ENCODE results near the gene MRPL16.
"Not testable (repeated sequence)": the region's sequence is repeated elsewhere in the genome, so short reads cannot be mapped to it uniquely, and the experiment has no call there.

MRPL16 gene

DNA sequence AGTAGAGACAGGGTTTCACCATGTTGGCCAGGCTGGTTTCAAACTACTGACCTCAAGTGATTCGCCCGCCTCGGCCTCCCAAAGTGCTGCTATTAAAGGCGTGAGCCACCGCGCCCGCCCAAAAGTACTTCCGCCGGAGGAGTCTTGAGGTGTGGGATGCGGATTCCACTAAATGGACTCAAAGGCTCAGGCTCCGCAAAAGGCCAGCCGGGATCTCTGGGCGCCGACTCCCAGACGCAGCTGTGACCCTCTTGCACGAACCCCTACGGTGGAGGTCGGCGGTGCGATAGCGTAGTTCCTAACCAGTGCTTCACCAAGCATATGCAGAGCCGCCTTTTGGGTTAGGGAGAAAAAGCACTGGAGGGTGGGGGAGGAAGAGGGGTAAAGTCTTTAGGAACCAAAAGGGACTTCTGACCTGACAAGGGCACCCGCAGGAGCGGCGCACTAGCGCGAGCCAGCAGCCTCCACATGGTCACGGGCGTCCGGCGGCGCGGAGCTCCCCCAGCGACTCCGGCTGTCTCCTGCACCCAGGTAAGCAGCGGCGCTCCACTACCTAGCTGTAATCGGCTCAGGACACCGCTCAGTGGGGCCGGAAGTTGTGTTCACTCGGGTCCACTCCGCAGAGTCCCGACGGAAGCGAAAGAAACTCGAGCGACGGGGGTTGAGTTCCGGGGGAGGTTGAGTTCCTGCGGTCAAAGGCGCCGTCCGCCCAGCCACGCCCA, at the start of gene MRPL16:
Gene MRPL16, minus strand, starts transcription at position 590 of the 722 bp plus-strand sequence. Its CDS starts 120 bp downstream, at position 470.
- DNase-seq (ENCODE audit: low read depth in 2 of 2), result peak; percentile 78 to 82

DNA sequence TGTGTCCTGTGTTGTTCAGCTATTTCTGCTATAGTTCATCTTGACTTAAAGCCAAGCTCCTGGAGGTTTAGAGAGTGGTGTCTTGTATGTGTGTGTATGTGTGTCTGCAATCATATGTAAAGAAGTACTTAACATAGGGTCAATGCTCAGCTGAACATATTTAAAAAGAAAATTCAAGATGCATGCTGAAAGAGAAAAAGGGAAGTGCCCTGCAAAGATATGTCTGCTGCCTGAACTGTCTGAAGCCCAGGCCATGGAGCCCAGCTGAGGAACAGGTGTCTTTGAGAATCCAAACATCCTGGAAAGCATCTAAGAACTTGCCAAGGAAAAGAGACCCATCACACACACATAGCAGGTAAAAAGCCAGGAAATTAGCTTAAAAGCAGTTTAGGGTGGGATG, 49.1 kb upstream of the MRPL16 start:
- no peak for DNase-seq (ENCODE audit: low read depth in 2 of 2)

DNA sequence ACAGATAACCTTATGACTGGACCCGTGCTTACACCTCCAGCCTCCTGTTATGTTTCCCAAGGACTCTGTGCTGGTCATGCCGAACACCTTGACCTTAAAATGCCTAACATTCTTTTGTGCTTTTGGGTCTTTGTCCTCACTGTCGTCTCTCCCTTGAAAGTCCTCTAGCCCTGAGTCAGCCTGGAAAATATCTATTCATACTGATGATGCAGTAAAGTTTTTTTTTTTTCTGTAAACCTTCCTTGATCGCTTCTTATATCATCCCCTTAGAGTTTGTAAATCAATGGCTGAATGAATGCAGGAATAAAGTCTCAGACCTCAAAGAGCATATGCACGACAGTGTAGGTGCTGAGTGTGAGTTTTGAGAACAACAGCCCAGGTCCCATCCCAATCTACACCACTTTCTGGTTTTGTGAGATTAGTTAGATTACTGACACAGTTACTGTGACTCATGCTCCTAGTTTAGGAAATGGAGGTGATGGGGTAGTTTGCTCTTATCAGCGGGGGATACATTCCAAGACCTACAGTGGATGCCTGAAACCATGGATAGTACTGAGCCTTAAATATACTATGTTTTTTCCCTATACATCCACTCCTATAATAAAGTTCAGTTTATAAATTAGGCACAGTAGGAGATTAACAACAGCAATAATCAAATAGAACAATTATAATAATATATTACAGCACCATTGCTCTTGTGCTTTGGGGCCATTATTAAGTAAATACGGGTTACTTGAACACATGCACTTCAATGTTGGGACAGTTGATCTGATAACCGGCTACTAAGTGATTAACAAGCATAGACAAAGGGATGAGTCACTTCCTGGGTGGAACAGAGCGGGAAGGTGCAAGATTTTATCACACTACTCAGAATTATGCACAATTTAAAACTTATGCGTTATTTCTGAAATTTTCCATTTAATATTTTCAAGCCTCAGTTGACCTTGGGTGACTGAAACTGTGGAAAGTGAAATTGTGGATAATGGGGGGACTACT, 47.2 kb upstream of the MRPL16 start:
- peak in 1 of 2 donors; percentile 10 for DNase-seq (ENCODE audit: low read depth in 2 of 2)

DNA sequence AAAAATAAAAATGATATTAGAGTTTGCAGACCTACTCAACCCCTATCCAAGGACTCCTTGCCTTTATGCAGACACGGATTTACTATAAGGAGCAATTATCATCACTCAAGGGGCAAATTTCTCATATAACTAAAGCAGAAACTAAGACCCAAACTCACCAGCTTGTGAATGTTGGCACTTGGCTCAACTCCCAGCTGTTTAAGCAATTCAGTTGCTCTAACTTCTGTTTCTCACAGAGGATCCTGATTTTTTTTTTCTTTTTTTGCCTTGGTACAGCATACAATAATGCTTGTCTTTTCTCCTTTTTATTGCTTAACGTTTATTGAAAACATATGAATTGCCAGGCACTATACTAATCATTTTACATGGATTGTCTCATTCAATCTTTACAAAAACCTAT, 44.3 kb upstream of the MRPL16 start:
- DNase-seq (ENCODE audit: low read depth in 2 of 2), result no peak

DNA sequence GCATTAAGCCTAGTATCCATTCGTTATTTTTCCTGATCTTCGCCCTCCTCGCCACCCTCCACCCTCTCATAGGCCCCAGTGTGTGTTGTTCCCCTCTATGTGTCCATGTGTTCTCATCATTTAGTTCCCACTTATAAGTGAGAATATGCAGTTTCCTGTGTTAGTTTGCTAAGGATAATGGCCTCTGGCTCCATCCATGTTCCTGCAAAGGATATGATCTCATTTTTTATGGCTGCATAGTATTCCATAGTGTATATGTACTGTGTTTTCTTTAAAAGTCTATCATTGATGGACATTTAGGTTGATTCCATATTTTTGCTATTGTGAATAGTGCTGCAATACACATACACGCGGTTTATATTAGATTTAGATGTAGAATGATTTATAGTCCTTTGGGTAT, 40.8 kb upstream of the MRPL16 start:
- not testable (repeated sequence) for DNase-seq (ENCODE audit: low read depth in 2 of 2)

DNA sequence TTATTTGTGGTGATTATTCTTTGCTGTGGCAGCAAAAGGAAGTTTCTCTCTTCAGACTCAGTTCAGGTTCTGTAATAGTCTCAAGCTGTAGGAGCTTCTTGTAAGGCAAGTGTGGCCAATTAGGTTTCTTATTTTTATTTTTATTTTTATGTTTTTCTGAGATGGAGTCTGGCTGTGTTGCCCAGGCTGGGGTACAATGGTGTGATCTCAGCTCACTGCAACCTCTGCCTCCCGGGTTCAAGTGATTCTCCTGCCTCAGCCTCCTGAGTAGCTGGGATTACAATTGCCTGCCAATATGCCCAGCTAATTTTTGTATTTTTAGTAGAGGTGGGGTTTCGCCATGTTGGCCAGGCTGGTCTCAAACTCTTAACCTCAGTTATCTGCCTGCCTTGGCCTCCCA, 39.0 kb upstream of the MRPL16 start:
- not testable (repeated sequence) for DNase-seq (ENCODE audit: low read depth in 2 of 2)

DNA sequence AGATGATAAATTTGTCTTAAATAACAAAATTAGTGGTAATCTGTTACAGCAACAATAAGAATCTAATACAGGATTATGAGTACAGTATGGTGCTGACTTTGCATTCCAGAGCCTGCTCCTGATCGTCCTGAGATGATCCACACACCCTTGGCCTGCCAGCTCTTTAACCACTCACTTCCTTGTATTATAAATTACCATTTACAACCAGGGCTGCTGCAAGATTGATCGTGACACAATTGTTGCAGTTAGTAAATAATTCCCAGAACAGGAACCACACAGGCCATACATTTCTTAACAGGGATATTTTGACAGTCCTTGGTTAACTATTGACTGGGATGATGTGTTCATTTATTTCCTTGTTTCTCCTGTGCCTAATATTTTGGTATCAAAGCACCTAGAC, 38.6 kb upstream of the MRPL16 start:
- no peak for DNase-seq (ENCODE audit: low read depth in 2 of 2)

DNA sequence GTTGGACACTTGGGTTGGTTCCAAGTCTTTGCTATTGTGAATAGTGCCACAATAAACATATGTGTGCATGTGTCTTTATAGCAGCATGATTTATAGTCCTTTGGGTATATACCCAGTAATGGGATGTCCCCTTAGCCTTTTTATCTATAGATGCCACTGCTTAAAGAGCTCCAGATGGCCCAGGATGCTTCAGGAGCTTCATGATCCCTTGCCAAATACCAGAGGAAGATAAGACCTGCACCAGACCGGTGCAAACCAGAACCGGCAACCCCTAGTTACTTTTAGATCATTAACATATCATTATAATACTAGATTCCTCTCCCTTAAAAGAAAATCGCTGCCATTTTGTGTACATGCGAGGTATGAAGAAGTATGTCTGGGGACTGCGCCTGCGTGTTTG, 37.9 kb upstream of the MRPL16 start:
- DNase-seq (ENCODE audit: low read depth in 2 of 2), result not testable (repeated sequence)

DNA sequence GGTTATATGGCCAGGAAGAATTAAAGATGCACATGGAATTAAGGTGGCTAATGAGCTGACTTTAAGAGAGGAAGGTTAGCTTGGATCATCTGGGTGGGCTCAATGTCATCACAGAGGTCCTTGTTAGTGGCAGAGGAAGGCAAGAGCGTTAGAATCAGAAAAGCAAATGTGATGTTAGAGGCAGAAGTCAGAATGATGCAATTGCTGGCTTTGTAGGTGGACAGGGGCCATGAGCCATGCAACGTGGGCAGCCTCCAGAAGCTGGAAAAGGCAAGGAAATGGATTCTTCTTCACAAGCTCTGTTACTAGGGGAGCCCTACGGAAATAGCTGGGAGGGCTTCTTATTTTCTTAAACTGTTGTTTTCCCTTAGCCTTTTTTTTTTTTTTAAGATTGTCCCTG, 37.0 kb upstream of the MRPL16 start:
- DNase-seq (ENCODE audit: low read depth in 2 of 2), result no peak

DNA sequence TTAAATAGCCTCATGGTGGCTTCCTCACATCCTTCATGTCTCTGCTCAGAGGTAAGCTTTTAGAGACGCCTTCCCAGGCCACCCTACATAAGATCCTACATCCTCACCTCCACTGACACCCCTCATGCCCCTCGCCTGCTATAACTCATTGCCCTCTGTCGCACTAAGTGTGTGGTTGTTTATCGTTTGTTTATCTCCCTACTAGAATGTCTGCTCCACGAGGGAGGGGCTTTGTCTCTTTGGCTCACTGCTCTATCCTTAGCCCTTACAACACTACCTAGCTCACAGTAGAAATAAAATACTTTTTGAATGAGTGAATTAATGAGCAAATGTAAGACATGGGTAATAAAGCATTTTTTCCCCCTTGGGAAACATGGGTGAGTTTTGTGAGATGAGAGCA, 36.0 kb upstream of the MRPL16 start:
- DNase-seq (ENCODE audit: low read depth in 2 of 2), result no peak

DNA sequence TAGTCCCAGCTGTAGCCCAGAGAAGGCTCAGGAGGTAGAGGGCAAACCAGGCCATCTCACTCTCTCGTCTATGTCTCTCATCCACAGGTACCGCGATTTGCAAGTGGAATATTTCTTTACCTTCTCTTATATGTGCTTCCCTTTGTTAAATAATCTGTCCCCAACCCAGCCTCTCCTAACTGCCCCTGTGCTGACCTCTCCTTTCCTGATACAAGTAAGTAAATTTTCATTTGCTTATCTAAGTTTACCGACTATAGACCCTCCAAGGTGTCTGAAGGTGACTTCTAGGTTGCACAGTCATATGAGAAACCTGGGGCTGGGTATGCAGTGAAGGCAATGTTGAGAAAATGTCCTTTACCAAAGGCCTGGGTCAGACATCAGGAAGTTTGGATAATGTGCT, 34.8 kb upstream of the MRPL16 start, which contains the start of gene CBLIF:
Gene CBLIF, minus strand, starts transcription at position 101 of the 400 bp plus-strand sequence. Its CDS starts 46 bp downstream, at position 55.
- no peak for DNase-seq (ENCODE audit: low read depth in 2 of 2)

DNA sequence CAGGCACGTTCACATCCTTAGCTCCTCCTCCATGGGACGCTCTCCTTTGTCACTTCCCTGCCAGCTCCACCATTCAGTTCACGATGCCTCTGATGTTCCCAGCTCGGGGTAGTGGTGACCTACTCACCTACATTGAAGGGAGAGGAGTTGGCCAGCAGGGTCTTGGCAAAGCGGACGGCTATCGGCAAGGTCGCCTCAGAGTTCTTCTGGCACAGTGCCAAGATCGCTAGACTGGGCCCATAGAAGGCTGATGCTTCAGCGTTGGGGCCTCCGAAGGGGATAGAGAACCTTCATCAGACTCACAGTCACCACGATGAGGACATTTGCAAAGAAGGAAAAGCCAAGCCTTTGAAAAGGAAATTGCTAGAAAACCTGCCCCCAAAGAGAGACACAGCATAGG, 31.7 kb upstream of the MRPL16 start:
- no peak for DNase-seq (ENCODE audit: low read depth in 2 of 2)

DNA sequence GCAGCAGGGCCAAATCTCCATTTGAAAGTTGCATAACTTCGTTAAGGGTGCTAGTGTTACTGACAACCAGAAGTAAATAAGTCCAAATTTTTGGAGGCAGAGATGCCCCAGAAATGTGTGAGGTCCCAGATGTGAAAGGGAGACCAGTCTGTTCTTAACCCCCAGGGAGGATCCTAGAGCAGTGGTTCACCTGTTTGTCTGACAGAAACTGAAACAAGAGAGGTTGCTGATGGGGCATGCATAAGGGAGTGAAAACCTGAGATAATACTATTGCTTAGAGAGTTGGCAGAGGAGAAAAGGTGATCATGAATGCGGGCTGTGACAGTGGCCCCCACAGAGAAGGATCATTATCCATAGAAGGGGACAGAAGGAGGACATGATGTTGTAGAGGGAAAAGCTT, 30.9 kb upstream of the MRPL16 start:
- no peak for DNase-seq (ENCODE audit: low read depth in 2 of 2)

DNA sequence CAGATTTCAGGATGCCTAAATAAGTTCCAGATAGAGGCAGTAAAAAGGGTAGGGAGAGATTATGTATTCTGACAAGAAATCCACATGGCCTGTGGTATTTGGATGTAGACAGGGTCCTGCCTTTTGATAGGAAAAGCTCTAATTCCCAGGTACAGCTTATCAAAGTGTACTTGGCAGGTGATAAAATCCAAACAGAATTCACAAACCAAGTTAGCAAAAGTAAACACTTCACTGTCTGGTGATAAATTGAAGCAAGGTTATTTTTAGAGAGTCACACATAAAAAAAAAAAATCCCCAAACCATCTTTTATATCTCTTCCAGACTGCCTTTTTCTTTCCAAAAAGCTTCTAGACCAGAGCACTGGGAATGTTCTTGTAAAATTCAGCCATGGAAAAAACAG, 29.0 kb upstream of the MRPL16 start:
- no peak for DNase-seq (ENCODE audit: low read depth in 2 of 2)

DNA sequence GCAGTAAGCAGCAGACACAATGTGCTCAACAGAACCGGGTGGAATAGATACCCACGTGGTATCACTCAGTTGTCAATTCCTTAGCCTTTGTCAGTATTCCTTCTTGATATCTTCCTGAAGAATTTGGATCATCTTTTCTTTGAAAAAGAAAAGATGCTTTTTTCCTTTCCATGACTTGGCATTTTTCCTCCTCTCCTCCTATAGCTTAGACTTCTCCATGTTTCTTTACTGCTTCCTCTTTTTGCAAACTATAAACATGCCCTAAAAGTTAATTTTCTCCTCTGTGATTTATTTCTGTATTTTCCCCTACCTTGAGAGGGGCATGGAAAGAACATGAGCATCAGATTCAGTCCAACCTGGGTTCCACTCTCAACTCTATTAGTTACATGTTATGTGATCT, 23.0 kb upstream of the MRPL16 start:
- DNase-seq (ENCODE audit: low read depth in 2 of 2), result no peak

DNA sequence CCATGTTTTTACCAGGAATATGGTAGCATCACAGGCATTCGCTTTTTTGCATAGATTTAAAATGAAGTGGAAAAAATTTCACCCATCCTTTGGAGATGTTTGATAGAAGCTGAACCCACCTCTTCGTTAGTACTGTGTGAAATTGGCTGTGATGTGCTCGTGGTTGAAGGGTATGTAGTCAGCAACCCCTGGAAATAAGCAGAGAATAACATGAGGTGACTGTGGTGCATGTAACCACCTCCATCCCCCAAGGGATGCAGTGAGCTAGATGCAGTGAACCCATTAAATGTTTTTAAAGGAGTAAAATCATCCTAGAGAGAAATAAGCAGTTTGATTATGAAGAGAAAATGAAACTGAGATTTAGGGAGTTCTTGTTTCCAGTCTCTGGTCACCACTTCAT, 18.8 kb upstream of the MRPL16 start:
- no peak for DNase-seq (ENCODE audit: low read depth in 2 of 2)

DNA sequence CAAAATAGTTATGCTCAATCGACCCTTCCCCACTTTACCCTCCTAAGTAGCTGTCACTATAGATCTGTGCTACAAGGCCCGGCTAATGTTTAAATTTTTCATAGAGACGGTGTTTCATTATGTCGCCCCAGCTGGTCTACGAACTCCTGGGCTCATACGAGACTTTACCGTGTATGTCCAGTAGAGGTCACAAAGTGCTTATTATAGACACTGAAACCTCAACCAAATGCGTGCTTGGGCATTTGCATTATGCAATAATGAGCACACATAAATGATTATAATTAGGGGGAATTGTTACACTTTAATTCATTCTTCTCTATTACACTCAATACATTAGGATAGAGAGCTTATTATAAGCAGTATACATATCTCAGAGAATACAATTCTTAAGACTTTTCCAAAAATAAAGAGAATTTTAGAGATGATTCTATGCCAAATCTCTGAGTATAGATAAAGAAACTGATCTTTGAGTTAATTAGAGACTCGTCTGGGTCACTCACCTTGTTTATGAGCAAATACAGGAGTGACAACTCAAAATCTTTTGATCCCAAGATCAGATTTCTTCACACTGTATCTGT, 12.5 kb upstream of the MRPL16 start:
- peak in 1 of 2 donors; percentile 14 for DNase-seq (ENCODE audit: low read depth in 2 of 2)

DNA sequence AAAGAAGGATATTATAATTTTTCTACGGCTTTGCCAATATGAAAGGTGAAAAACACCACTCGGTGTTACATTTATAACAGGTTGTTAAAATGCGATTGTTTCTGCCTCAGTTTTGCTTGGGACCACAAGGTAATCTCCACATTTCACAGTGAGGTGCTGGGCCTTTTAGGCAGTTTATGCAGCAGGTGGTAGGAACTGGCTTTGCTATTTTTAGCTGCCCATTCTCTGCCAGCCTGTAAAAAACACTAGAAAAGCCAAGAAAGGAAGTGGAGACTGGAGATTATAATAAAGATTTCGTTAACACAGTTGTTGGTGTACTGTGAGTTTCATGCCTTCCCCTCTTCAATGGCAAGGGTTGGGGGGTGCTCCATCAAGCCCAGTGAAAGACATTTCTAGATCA, 8.0 kb upstream of the MRPL16 start:
- DNase-seq (ENCODE audit: low read depth in 2 of 2), result no peak

DNA sequence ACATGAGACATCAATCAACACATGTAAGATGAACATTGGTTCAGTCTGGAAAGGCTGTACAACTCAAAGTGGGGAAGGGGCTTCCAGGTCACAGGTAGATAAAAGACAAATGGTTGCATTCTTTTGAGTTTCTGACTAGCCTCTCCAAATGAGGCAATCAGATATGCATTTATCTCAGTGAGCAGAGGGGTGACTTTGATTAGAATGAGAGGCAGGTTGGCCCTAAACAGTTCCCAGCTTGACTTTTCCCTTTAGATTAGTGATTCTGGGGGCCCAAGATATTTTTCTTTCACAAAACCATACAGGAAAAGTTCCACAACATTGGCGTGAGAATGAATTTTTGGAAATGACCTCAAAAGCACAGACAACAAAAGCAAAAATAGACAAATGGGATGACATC, 5.9 kb upstream of the MRPL16 start:
- not testable (repeated sequence) for DNase-seq (ENCODE audit: low read depth in 2 of 2)

DNA sequence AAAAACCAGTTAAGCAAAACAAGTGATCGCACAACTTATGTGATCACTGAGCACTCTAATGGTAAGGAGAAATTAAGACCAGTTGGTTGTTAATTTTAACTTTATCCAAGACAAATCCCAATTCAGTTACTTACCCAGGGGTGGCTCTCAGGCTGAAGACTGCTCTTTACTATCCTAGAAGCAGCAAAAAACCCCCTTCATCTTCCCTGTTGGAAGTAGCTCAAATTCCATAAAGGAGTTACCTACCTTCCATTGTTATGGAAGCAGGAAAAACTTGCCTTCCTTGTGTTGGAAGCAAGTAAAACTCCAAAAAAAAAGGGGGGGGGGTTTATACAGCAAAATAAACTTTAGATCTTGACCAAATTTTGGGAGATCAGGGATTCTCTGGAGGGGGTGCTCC, 5.2 kb upstream of the MRPL16 start:
- no peak for DNase-seq (ENCODE audit: low read depth in 2 of 2)

DNA sequence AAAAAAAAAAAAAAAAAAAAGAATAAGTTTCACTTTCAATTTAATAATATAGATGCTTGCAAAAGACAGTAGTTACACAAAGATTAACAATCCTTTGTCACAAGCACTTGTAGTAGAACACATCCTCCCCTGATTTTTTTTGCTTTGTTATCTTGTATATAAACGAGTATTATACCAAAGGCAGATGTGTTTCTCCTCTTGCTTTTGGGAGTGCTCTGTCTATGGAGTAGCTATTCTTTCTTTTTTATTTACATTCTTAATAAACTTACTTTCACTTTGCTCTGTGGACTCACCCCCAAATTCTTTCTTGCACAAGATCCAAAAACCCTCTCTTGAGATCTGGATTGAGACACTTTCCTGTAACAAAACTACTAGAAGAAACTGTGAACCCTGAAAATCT, 3.4 kb upstream of the MRPL16 start:
- no peak for DNase-seq (ENCODE audit: low read depth in 2 of 2)

DNA sequence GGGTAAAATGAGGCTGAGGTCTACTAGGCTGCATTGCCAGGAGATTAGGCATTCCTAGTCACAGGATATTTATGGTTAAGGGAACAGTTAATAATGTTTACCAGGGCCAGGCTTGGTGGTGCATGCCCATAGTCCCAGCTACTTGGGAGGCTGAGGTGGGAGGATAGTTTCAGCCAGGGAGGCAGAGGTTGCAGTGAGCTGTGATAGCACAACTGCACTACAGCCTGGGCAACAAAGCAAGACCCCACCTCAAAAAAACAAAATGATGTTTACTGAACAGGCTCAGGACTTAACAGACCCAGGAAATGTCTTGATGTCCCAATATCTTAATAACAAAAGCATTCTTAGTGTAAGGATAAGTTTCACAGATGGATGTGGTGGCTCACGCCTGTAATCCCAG, 2.8 kb upstream of the MRPL16 start:
- DNase-seq (ENCODE audit: low read depth in 2 of 2), result no peak
